Endometrial microvascular endothelial cells (primary cell): ENCODE data around the gene GPR160. TPM values are rescaled to one million over a fixed set of nuclear protein-coding genes. Genes with fewer than 3 reads are reported as not detected.
"Not testable (repeated sequence)": the region's sequence is repeated elsewhere in the genome, so short reads cannot be mapped to it uniquely, and the experiment has no call there.

ENCODE experiments used
- in situ Hi-C: cut with HindIII; loops from 2 replicates; pipeline ENCODE4 v1.10.0; 2017; ENCODE audit warnings: low sequenced_read_pairs, low pct_unique_long_range_greater_than_20kb; ENCODE audit errors: inconsistent ontology term
- total RNA-seq: library from RNA; depleted of rRNA; stranded (reverse); fragments of >200 nt; gene quantifications from one replicate; pipeline ENCODE4 v1.2.3, GENCODE V29; 2015; ENCODE audit errors: inconsistent ontology term

GPR160 gene, protein sequence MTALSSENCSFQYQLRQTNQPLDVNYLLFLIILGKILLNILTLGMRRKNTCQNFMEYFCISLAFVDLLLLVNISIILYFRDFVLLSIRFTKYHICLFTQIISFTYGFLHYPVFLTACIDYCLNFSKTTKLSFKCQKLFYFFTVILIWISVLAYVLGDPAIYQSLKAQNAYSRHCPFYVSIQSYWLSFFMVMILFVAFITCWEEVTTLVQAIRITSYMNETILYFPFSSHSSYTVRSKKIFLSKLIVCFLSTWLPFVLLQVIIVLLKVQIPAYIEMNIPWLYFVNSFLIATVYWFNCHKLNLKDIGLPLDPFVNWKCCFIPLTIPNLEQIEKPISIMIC
- total RNA-seq, result 2.8 TPM

DNA sequence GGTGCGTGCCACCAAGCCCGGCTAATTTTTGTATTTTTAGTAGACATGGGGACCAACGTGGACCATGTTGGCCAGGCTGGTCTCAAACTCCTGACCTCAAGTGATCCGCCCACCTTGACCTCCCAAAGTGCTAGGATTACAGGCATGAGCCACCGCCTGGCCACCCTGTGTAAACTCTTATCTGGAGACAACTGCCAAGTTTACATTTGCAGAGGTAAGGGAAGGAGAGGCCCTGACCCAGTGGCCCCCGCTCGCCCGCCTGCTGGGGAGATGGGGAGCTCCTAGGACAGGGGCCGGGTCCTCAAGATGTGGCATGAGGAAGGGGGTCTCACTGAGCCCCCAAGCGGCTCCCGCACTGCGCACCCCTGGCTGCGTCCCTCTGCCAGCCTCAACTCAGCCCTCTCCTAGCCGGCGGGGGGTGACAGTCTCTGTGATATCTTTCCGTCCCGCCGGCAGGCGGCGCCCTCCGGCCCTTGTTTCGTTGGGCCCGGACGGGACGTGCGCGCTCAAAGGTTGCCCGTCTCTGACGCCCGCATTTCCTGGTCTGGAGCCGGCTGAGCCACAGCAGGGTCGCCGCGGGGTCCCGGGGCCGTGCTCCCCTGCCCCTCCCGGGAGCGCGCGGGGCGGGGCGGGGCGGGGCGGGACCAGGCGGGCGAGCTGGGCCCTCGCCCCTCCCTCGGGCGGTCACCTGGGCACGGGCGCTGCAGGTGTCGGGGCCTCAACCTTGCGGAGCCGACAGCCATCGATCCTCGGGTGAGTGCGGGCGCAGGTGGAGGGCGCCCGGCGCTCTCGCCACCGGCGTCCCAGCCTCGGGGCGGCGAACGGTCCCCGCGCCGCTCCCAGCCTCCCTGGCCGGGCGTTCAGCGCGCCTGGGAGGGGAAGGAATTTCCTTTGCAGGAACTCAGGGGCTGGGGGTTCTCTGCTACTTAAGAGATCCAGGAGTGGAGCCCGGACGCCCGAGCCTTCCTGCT lies at the start of gene GPR160:
TSS of gene GPR160 (plus strand) at position 533 of the 971 bp plus-strand sequence. CDS start 45,978 bp downstream, outside the sequence.
- in situ Hi-C loops, result no loop called here

DNA sequence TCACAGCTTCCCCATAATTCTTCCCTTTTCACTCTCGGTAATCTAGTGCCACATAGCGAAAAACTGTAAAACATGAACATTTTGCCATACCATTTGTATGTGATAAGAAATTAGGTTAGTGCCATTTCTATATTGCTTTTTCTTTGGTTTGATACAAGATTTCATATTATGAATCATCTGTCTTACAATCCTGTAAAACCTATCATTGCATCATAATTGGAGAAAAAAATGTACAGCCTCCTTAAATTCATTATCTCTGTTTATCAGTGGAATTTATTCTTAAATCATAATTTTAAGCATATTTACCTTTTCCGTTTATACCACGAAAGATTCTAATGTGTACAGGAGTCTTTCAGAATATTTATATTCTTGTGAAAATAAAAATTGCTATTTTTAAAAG lies 47.4 kb upstream of the GPR160 start:
- in situ Hi-C loops, result no loop called here

DNA sequence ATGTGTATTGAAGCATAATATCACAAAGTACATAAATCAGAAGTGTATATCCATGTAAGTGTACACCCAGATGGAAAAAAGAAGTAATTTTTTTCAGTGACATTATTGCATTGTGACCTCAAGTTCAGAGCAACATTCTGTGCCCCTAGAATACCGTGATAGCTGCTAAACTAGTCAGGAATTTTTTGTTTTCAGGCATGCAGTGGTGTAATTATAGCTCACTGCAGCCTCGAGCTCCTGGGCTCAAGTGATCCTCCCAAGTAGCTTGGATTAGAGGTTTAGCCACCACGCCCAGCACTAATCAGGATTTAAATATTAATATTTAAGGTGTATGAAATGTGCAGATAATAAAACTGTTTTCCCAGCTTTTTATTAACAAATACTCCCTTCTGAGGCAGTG lies 45.6 kb upstream of the GPR160 start:
- in situ Hi-C loops, result no loop called here

DNA sequence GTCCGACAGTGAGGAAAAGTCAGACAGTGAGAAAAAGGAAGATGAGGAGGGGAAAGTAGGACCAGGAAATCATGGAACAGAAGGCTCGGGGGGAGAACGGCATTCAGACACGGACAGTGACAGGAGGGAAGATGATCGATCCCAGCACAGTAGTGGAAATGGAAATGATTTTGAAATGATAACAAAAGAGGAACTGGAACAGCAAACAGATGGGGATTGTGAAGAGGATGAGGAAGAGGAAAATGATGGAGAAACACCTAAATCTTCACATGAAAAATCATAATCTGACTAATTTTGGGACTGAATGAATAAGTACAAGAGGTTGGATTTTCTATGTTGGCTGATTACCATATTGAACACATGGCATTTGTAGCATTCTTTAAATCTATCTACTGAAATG lies 45.0 kb upstream of the GPR160 start:
- in situ Hi-C loops, result no loop called here

DNA sequence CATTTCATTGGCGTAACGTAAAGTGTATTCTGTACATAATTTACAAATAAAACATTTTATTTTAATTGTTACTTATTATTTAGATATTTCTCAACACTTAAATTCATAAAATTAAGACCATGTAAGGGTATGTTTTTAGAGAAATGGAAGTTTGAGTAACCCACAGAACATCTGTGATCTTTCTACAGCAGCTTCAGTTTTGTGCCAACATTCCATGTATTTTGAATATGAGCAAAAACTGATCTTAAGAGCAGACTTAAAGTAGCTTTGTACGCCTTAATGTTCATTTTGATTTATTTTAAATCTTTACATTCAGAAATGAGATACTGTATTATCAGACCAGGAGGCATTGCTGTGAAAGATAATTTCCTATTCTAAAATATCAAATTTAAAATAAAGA lies 44.0 kb upstream of the GPR160 start:
- in situ Hi-C loops, result no loop called here

DNA sequence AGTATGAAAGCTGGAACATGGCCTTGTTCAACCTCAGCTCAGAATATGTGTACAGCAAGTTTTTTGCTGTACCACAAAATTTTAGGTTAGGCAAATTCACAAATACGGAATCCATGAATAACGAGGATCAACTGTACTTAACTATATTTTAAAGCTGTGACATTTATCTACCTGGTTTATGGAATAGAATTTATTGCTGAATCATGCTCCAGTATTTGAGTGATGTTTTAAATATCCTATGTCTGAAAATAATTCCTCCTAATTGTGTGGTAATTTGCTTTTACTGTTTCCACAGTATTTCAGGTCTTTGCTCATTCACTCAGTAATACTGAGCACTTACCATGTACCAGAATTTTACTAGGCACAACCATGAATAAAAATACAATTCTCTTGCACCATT lies 41.7 kb upstream of the GPR160 start:
- in situ Hi-C loops, result no loop called here

DNA sequence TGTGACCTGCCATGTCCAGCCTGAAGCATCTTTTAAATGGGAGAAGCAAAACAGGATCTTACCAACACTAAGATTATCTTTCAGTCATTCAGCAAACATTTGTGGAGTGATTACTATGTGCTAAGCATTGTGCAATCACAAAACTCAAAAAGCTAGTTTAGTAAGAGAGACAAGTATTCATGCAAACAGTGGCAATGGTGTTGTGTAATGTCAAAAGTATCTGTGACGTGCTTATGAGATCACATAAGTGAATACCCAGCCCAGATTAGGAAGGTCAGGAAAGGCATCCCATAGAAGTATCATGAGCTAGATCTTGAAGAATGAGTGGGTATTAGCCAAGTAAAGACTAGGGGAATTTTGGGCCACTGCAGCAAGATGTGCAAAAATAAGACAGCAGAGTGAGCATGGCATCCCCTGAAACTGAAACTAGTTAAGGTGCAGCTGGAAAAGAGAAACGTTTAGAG lies 39.1 kb upstream of the GPR160 start:
- in situ Hi-C loops, result no loop called here

DNA sequence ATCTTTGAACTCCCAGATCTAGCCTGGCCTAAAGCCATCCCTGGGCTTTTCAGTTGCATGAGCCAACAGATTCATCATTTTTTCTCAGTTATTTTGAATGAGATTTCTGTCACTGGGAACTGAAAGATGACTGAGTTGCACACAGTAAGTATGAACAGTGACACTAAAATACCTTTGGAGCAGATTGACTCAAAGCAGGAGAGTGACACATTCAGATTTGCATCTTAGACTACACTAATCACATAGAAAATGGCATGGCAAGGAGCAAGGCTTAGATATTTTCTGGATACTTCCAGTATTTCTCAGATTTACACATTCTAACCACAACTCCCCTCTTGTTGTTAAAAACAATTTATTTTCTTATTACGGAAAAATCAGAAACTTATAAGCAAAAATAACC lies 38.4 kb upstream of the GPR160 start:
- in situ Hi-C loops, result no loop called here

DNA sequence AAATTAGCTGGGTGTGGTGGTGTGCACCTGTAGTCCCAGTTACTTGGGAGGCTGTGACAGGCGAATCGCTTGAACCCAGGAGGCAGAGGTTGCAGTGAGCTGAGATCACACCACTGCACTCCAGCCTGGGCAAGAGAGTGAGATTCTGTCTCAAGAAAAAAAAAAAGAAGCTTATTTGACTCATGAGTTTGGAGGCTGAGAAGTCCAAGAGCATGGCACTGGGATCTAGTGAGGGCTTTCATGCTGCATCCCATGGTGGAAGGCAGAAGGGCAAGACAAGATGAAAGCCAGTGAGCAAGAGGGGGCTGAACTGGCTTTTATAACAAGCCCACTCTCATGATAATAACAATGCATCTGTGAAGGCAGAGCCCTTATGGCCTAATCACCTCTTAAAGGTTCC lies 37.7 kb upstream of the GPR160 start:
- in situ Hi-C loops, result no loop called here

DNA sequence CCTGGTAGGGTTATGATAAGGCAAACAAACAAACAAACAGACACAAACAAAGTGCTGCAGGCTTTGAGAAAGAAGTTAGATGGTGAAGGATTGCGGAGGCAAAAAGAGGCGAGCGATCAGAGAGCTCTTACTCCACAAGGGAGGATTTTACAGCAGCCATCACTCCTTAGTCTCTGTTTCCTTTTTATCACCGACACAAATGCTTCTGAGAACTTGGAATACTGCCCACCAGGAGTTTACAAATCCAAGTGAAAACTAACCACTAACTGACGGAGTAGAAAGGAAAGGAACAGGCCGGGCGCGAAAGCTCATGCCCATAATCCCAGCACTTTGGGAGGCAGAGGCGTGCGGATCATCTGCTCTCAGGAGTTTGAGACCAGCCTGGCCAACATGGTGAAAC lies 35.6 kb upstream of the GPR160 start:
- in situ Hi-C loops, result no loop called here

DNA sequence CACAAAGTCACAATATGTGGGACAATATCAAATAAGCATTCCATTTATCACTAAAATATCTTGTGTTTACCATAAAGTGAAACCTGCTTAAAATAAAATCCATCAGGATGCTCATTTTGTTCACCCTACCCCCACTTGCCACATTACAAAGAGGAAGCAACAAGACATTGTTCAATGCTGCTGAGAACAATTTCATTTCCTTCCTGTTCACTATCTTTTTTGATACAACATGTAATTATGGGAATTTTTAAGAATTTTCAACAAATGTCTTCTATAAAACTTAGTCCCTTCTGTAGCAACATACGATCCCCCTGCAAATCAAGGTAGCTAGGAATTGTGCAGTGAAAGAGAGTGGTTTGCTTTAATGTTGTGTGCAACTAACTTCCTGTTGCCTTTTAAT lies 34.9 kb upstream of the GPR160 start:
- in situ Hi-C loops, result no loop called here

DNA sequence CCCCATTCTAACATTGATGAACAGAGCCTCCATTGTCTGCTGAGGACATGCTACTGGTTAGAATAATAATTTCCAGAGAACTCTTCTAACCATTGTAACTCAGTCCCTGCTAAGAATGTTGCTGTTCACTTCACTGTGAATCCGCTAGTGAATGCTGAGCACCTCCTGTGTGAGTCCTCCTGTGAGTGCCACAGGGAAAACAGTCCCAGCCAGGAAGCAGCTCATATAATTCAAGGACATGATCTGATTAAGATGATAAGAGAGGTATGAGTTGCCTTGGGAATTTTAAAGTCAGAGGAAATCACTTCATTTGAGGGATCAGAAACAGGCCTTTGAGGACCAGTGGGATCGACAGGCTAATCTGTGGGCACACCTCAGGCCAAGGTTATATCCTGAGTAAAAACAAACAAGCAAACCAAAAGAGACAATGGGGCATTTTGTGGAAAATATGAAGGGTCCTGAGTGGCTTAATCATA lies 33.9 kb upstream of the GPR160 start:
- in situ Hi-C loops, result no loop called here

DNA sequence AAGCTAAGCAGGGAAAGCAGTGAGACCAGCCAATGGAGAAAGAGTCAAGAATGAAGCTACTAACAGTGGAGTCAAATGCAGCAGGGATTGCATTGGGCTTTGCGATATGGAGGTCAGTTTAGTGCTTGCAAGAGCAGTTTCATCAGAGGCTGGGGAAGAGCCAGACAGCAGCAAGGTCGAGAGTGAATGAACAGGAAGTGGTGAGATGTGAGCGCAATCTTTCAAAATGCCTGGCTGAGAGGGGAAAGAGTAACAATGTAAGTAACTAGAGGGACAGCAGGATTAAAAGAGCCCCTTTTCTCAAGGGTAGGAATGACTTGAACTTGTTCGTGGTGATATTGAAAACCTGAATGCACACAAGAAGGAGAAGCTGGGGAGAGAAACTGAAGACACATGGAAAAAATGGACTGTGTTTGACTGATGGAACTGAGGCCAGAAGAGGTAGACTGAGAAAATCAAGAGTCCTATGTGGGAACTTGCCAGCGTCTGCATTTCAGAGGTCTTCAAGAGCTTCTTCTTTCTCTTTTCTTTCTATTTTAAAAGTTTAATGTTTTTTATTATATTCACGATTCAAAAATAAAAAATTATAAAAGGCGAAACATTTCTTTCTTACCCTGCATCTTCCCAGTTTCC lies 30.6 kb upstream of the GPR160 start:
- in situ Hi-C loops, result no loop called here

DNA sequence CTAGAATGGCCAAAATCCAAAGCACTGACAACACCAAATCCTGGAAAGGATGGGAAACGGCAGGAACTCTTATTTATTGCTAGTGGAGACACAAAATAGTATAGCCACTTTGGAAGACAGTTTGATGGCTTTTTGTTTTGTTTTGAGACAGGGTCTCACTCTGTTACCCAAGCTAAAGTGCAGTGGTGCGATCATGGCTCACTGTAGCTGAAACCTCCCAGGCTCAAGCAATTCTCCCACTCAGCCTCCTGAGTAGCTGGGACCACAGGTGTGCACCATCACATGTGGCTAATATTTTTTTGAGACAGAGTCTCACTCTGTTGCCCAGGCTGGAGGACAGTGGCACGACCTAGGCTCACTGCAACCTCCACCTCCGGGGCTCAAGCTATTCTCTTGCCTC lies 27.3 kb upstream of the GPR160 start:
- in situ Hi-C loops, result no loop called here

DNA sequence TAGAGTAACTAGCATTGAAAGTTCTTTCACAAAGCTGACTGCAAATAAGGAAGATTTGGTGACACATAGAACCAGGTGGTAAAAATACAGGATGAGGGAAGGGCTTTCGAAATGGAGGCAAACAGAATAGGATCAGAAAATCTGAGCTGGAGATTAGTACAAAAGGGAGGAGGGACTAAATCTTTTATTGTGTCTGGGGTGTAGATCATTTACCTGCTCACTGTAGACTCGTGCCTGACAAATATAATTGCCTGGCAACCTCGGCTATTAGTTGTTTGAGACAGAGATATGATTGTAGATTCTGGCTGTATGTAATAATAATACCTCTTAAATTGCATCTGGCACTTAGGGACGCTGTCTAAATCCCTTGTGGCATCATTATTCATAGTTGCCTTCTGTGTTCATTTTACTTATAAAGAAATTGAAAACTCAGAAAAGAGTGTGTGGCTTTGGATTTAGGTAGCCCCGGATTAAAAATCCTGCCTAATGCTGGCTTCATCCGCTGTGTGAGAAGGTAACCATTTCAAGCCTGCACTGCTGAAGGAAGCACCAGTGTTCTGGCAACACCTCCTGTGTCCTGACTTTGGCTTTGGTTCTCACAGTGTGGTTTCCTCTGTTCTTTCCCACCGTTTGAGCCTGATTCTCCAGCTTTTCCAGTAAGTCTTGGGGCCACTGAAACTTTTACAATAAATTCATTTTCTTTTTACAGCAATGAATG lies 25.0 kb upstream of the GPR160 start:
- in situ Hi-C loops, result no loop called here

DNA sequence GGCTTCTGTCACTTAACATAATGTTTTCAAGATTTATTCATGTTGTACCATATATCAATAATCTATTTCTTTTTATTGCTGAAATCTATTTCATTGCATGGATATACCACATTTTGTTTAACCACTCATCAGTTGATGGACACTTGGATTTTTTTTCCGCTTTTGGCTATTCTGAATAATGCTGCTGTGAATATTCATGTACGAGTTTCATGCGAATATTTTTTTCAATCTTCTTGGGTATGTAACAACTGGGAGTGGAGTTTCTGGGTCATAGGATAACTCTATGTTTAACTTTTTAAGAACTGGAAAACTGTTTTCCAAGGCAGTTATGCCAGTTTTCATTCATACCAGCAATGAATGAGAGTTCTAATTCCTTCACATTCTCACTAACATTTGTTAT lies 21.7 kb upstream of the GPR160 start:
- in situ Hi-C loops, result no loop called here

DNA sequence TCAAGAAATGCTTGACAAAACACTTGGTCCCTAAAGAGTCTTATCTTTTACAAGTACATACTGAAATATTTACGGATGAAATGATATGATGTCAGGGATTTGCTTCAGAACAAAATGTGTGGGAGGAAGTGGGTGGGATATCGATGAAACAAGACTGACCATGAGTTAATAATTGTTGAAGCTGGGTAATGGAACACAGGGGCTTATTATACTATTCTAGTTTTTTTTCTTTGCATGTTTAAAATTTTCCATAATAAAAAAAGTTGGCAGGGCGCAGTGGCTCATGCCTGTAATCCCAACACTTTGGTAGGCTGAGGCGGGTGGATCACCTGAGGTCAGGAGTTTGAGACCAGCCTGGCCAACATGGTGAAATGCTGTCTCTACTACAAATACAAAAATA lies 18.5 kb upstream of the GPR160 start:
- in situ Hi-C loops, result not testable (repeated sequence)

DNA sequence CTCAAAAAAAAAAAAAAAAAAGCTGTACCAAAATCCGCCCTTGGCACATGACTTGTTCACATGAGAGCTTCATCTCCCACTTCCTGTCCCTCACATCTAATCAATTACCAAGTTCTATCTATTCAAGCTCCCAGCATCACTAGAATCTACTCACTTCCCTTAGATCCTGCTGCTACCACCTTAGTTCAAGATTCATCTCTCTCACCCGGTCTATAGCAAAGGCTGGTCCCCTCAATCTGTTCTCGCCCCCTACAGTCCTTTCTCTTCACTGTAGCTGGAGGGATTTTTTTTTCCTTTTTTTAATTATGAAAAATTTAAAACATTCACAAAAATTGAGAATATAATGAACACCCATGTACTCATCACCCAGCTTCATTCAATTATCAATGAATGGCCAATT lies 16.7 kb upstream of the GPR160 start:
- in situ Hi-C loops, result no loop called here

DNA sequence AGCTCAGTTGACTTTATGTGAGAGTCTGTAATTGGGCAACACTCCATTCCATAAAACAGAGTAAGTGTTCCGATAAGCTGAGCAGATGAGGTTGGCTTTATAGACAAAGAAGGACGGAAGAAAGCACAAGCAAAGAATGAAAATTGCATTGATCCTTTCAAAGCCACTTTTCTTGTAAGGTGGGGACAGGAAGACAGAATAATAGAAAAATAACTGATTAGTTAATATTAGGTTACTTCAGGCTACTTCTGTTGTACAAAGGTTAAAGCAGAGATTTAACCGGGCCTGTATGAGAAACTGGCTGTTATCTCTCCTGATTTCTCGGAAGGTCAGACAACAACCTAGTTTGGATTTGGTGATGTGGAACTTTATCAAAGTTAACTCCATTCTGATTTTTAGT lies 15.5 kb upstream of the GPR160 start:
- in situ Hi-C loops, result no loop called here
